GM19328 (cell line): Measurements from ENCODE around the gene WDFY4.

ENCODE experiments used
- ATAC-seq: cut with Tn5 transposase; IDR thresholded peaks from one replicate; pipeline ENCODE4 v1.9.1; 2021; ENCODE audit warnings: mild to moderate bottlenecking, moderate library complexity; ENCODE audit not compliant: unreplicated experiment

WDFY4 gene

GRCh38 chr10:48653944-48654698, 30.6 kb upstream of the WDFY4 start:
- ATAC-seq = no peak

- peak; percentile 25 for ATAC-seq
These were observed 29.0 kb upstream of the WDFY4 start for GRCh38 chr10:48655411-48656240.

- ATAC-seq = peak; percentile 66
These were observed 28.3 kb upstream of the WDFY4 start for GRCh38 chr10:48656241-48656913.

- ATAC-seq = no peak
These were observed 27.8 kb upstream of the WDFY4 start for GRCh38 chr10:48656914-48657305.

- no peak for ATAC-seq
These were observed 27.3 kb upstream of the WDFY4 start for GRCh38 chr10:48657416-48657815.

- ATAC-seq = no peak
These were observed 26.3 kb upstream of the WDFY4 start for GRCh38 chr10:48658243-48658974.

GRCh38 chr10:48658975-48659269, 25.8 kb upstream of the WDFY4 start:
- ATAC-seq = no peak

GRCh38 chr10:48659790-48660189, 24.9 kb upstream of the WDFY4 start:
- ATAC-seq = no peak

- no peak for ATAC-seq
These were observed 23.2 kb upstream of the WDFY4 start for GRCh38 chr10:48661441-48661840.

GRCh38 chr10:48667960-48668590, 16.6 kb upstream of the WDFY4 start:
- ATAC-seq = peak; percentile 35

GRCh38 chr10:48670978-48671913, 13.4 kb upstream of the WDFY4 start:
- peak; percentile 65 for ATAC-seq

GRCh38 chr10:48671914-48672595, 12.6 kb upstream of the WDFY4 start:
- peak; percentile 37 for ATAC-seq

GRCh38 chr10:48672596-48673265, 11.9 kb upstream of the WDFY4 start:
- no peak for ATAC-seq

GRCh38 chr10:48677625-48678024, 7.0 kb upstream of the WDFY4 start:
- no peak for ATAC-seq

- peak; percentile 80 for ATAC-seq
These were observed 6.6 kb upstream of the WDFY4 start for GRCh38 chr10:48678041-48678440.

GRCh38 chr10:48681740-48682139, 2.9 kb upstream of the WDFY4 start:
- ATAC-seq = no peak

- no peak for ATAC-seq
These were observed 2.4 kb upstream of the WDFY4 start for GRCh38 chr10:48682265-48682664.

- no peak for ATAC-seq
These were observed 1.2 kb upstream of the WDFY4 start for GRCh38 chr10:48683424-48683823.
